PC-3 (cell line): ENCODE results near the gene TRIM33. TPM values are rescaled to one million over a fixed set of nuclear protein-coding genes. Genes with fewer than 3 reads are reported as not detected.

ENCODE experiments used
- ATAC-seq: fragments of 200-7000 bp; cut with Tn5 transposase; 2 replicates; pipeline ENCODE4 v1.9.1; 2020; ENCODE audit warnings: mild to moderate bottlenecking, moderate library complexity
- BruUV-seq: library from RNA; stranded (reverse); fragments of 400-500 nt; replicated peaks from 2 replicates; lab custom pipeline; 2021; lab: Mats Ljungman, UMichigan
- CTCF ChIA-PET: fragments of 300-600 bp; sonication (Branson Sonifier 250); formaldehyde crosslinking; loops from one replicate; lab custom pipeline; 2022; ENCODE audit warnings: antibody characterized with exemption; lab: Charles Lee
- POLR2A ChIA-PET: fragments of 300-600 bp; sonication (Branson Sonifier 250); formaldehyde crosslinking; loops from one replicate; lab custom pipeline; 2022; ENCODE audit warnings: antibody characterized with exemption; ENCODE audit not compliant: unreplicated experiment; lab: Charles Lee
- DNase-seq: peaks from one replicate; pipeline ENCODE4 v3.0.0-alpha.2; 2015
- H2AFZ ChIP-seq: fragments of 300-600 bp; sonication (generic); 2 replicates; pipeline ENCODE4 v1.6.0; 2016; ENCODE audit warnings: antibody characterized with exemption, low read length
- H3F3A ChIP-seq: fragments of 300-600 bp; sonication (generic); one replicate; pipeline ENCODE4 v1.6.0; 2017; ENCODE audit warnings: antibody characterized with exemption, low read length, control low read depth, mild to moderate bottlenecking; ENCODE audit not compliant: unreplicated experiment
- H3K27ac ChIP-seq: fragments of 300-600 bp; sonication (generic); 2 replicates; pipeline ENCODE4 v1.5.1; 2016; ENCODE audit warnings: mild to moderate bottlenecking, low read length
- H3K27me3 ChIP-seq: fragments of 300-600 bp; sonication (generic); 2 replicates; pipeline ENCODE4 v1.6.1; 2016; ENCODE audit warnings: low read length, mixed read lengths
- H3K36me3 ChIP-seq: fragments of 300-600 bp; sonication (generic); 2 replicates; pipeline ENCODE4 v1.6.1; 2016; ENCODE audit warnings: low read depth, mixed run types, low read length, mixed read lengths
- H3K4me1 ChIP-seq: fragments of 300-600 bp; sonication (generic); 2 replicates; pipeline ENCODE4 v1.5.1; 2016; ENCODE audit warnings: low read length; ENCODE audit not compliant: insufficient read depth
- H3K4me2 ChIP-seq: fragments of 300-600 bp; sonication (generic); 2 replicates; pipeline ENCODE4 v1.6.0; 2016; ENCODE audit warnings: low read length
- H3K4me3 ChIP-seq: fragments of 300-600 bp; sonication (generic); 2 replicates; pipeline ENCODE4 v1.5.1; 2016; ENCODE audit warnings: mild to moderate bottlenecking, low read length, mixed read lengths
- H3K79me2 ChIP-seq: fragments of 300-600 bp; sonication (generic); 2 replicates; pipeline ENCODE4 v1.6.1; 2017; ENCODE audit warnings: low read length, mixed read lengths
- H3K9ac ChIP-seq: fragments of 300-600 bp; sonication (generic); 2 replicates; pipeline ENCODE4 v1.6.0; 2016; ENCODE audit warnings: mild to moderate bottlenecking, low read length
- H3K9me2 ChIP-seq: fragments of 300-600 bp; sonication (generic); replicated peaks from 2 replicates; pipeline ENCODE4 v1.6.1; 2016; ENCODE audit warnings: mixed run types, low read length, mixed read lengths
- H3K9me3 ChIP-seq: fragments of 300-600 bp; sonication (generic); 2 replicates; pipeline ENCODE4 v1.6.1; 2016; ENCODE audit warnings: low read length, mixed read lengths
- H4K20me1 ChIP-seq: fragments of 300-600 bp; sonication (generic); 2 replicates; pipeline ENCODE4 v1.6.1; 2016; ENCODE audit warnings: low read length, mixed read lengths
- EZH2 ChIP-seq: fragments of 300-600 bp; sonication (generic); IDR thresholded peaks from one replicate; pipeline ENCODE4 v1.6.1; 2017; ENCODE audit warnings: antibody characterized with exemption, mild to moderate bottlenecking, low read length; ENCODE audit not compliant: unreplicated experiment
- EZH2phosphoT487 ChIP-seq: fragments of 300-600 bp; sonication (generic); IDR thresholded peaks from 2 replicates; pipeline ENCODE4 v1.6.1; 2018; ENCODE audit warnings: mild to moderate bottlenecking, antibody characterized with exemption, low read length, borderline replicate concordance
- intact Hi-C: fragments of 100-400 bp; cut with micrococcal nuclease; formaldehyde crosslinking; loops from 2 replicates; pipeline ENCODE4 v1.9.0; 2023
- total RNA-seq: library from RNA; depleted of rRNA; stranded (reverse); fragments of >200 nt; gene quantifications from 2 replicates; pipeline ENCODE4 v1.2.3, GENCODE V29; 2014
- TF ChIP-seq, protein P1 (sequence below): fragments of 300-600 bp; sonication (generic); conservative IDR thresholded peaks from 2 replicates; pipeline ENCODE4 v1.5.1; 2017; ENCODE audit warnings: antibody characterized with exemption, low read depth, mild to moderate bottlenecking, low read length

Gene TRIM33
- total RNA-seq, 1 experiment from 2014 or later = 36.7 TPM

DNA sequence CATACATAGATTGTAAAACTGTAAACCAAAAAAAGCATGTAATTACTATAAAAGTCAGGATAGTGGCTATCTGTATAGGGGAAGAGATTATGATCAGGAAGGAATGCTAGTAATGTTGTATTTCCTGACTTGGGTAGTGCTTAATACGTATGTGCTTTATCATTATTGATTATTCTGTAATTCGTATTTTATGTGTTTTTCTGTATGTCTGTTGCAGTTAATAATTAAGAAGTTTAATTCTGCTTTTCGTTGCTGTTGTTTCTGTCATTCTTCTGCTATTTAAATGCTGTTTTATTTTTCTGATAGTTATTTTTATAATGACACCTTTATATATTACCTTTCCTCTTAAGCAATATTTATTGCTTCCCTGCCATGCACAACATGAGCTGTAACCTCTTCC lies 29.3 kb upstream of the TRIM33 start:
- no peaks in the 10 kb centered on the region for H3K79me2 ChIP-seq
- H3K4me3 ChIP-seq = no peak overlapping the region
- no peaks in the 10 kb centered on the region for H3K27me3 ChIP-seq
- no peaks in the 10 kb centered on the region for H3K9me2 ChIP-seq
- POLR2A ChIA-PET = interaction anchor here (0.5 to 0.7 kb wide), 2 partner anchors 92 to 223 kb away, joined by 3 to 5 read pairs; no protein-coding TSS in a partner anchor
- H3K36me3 ChIP-seq = no peaks in the 10 kb centered on the region
- H2AFZ ChIP-seq = no peak overlapping the region
- peak; percentile 68 for ATAC-seq
- CTCF ChIA-PET = no interaction called here
- peak; percentile 35 for DNase-seq
- peaks cover 8% of the 10 kb centered on the region; the same call in 1 of the 2 replicates for H3K4me1 ChIP-seq
- no peak overlapping the region for H3K27ac ChIP-seq
- H3F3A ChIP-seq = no peaks in the 10 kb centered on the region
- no TSS peak for BruUV-seq
- H4K20me1 ChIP-seq = no peaks in the 10 kb centered on the region
- H3K9ac ChIP-seq = no peak overlapping the region
- intact Hi-C loops = no loop called here
- peak overlapping the region; percentile 25; the same call in 1 of the 2 replicates for H3K4me2 ChIP-seq
- no peaks in the 10 kb centered on the region for H3K9me3 ChIP-seq
- TF ChIP-seq EZH2phosphoT487 = no peak
- TF ChIP-seq, protein P1, sequence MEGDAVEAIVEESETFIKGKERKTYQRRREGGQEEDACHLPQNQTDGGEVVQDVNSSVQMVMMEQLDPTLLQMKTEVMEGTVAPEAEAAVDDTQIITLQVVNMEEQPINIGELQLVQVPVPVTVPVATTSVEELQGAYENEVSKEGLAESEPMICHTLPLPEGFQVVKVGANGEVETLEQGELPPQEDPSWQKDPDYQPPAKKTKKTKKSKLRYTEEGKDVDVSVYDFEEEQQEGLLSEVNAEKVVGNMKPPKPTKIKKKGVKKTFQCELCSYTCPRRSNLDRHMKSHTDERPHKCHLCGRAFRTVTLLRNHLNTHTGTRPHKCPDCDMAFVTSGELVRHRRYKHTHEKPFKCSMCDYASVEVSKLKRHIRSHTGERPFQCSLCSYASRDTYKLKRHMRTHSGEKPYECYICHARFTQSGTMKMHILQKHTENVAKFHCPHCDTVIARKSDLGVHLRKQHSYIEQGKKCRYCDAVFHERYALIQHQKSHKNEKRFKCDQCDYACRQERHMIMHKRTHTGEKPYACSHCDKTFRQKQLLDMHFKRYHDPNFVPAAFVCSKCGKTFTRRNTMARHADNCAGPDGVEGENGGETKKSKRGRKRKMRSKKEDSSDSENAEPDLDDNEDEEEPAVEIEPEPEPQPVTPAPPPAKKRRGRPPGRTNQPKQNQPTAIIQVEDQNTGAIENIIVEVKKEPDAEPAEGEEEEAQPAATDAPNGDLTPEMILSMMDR = no peak
- no peak for TF ChIP-seq EZH2

DNA sequence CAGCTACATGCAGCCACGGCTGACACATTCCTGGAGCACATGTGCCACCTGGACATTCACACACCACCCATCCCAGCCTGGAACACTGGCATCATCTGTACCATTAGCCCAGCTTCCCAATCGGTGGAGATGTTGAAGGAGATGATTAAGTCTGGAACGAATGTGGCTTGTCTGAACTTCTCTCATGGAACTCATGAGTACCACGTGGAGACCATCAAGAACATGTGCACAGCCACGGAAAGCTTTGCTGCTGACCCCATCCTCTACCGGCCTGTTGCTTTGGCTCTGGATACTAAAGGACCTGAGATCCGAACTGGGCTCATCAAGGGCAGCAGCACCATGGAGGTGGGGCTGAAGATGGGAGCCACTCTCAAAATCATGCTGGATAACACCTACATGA lies 25.0 kb upstream of the TRIM33 start:
- Histone ChIP-seq H4K20me1 (no peaks in the 10 kb centered on the region), H3K27me3 (no peaks in the 10 kb centered on the region), H3K4me1 (peaks cover 8% of the 10 kb centered on the region; the same call in 1 of the 2 replicates), H3K9ac (no peak overlapping the region), H3K79me2 (no peaks in the 10 kb centered on the region), H3K4me2 (no peak overlapping the region), H2AFZ (no peak overlapping the region), H3K4me3 (no peak overlapping the region), H3K36me3 (no peaks in the 10 kb centered on the region), H3F3A (no peaks in the 10 kb centered on the region), H3K9me3 (no peaks in the 10 kb centered on the region), H3K27ac (no peak overlapping the region), H3K9me2 (no peaks in the 10 kb centered on the region)
- BruUV-seq = no TSS peak
- DNase-seq = no peak
- POLR2A ChIA-PET = no interaction called here
- intact Hi-C loops = no loop called here
- TF ChIP-seq, protein P1 = no peak
- TF ChIP-seq EZH2phosphoT487 (no peak), EZH2 (no peak)
- CTCF ChIA-PET = no interaction called here
- no peak for ATAC-seq

GRCh38 chr1:114535401-114535800 lies 24.4 kb upstream of the TRIM33 start:
- no peak overlapping the region for H3K27ac ChIP-seq
- DNase-seq (no peak), ATAC-seq (no peak)
- ChIA-PET POLR2A (no interaction called here), CTCF (no interaction called here)
- no peaks in the 10 kb centered on the region for H3K27me3 ChIP-seq
- no peak overlapping the region for H3K4me3 ChIP-seq
- H3K36me3 ChIP-seq = no peaks in the 10 kb centered on the region
- H3F3A ChIP-seq = no peaks in the 10 kb centered on the region
- BruUV-seq = no TSS peak
- H4K20me1 ChIP-seq = no peaks in the 10 kb centered on the region
- H3K9me2 ChIP-seq = no peaks in the 10 kb centered on the region
- no peak overlapping the region for H3K9ac ChIP-seq
- H3K9me3 ChIP-seq = no peaks in the 10 kb centered on the region
- H2AFZ ChIP-seq = no peak overlapping the region
- peaks cover 4% of the 10 kb centered on the region; the same call in 1 of the 2 replicates for H3K4me1 ChIP-seq
- no peak overlapping the region for H3K4me2 ChIP-seq
- intact Hi-C loops = no loop called here
- no peaks in the 10 kb centered on the region for H3K79me2 ChIP-seq
- TF ChIP-seq, protein P1 = no peak
- no peak for TF ChIP-seq EZH2phosphoT487
- no peak for TF ChIP-seq EZH2
